ENCODE results near the gene SLCO6A1.

Gene SLCO6A1

DNA sequence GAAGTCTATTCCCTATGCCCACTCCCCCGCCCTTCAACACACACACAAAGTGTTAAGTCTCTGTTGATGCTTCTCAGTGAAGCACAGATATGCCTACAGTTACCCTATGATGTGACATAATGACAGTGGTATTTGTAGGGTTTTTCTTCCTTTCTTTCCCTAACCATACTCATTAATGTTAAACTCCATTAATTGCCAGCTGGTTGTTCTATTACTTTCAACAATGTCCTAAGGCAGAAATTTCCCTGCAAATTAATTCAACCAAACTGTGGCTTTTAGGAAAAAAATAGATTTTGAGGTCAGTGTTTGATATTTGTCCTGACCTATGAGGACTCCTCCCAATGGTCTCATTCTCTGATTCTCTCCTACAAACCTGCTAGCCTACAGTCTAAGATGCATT is 38.2 kb upstream of the SLCO6A1 start:
- TF ChIP-seq, protein P1, sequence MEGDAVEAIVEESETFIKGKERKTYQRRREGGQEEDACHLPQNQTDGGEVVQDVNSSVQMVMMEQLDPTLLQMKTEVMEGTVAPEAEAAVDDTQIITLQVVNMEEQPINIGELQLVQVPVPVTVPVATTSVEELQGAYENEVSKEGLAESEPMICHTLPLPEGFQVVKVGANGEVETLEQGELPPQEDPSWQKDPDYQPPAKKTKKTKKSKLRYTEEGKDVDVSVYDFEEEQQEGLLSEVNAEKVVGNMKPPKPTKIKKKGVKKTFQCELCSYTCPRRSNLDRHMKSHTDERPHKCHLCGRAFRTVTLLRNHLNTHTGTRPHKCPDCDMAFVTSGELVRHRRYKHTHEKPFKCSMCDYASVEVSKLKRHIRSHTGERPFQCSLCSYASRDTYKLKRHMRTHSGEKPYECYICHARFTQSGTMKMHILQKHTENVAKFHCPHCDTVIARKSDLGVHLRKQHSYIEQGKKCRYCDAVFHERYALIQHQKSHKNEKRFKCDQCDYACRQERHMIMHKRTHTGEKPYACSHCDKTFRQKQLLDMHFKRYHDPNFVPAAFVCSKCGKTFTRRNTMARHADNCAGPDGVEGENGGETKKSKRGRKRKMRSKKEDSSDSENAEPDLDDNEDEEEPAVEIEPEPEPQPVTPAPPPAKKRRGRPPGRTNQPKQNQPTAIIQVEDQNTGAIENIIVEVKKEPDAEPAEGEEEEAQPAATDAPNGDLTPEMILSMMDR (IDR thresholded peaks at IDR 0.05; ENCODE audit: low read depth, low read length), result no peak
- DNase-seq (ENCODE audit: extremely low read depth, low read depth), result no peak

DNA sequence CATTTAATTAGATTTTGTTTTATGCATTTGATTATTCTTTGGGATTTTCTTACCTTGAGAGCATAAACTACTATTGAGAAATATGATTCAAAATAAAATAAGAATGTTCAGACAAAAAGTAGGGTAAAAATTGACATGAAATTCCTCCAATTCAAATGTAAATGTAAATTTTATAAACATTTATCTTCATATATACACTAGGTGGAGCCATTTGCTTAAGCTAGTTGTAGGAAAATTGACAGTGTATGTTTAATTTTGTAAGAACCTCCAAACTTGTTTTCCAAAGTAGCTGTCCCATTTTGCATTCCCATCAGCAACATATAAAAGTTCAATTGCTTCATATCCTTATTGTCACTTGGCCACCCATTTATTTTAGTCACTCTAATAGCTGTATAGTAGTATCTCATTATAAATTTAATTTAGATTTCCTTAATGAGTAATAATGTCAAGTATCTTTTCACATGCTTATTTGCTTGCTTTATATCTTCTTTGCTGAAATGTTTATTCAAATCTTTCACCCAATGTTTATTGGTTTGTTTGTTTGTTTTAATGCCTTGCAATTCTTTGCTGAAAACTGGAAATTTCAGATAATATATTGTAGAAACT is 37.6 kb upstream of the SLCO6A1 start:
- TF ChIP-seq, protein P1 (IDR thresholded peaks at IDR 0.05; ENCODE audit: low read depth, low read length), result peak; percentile 31
- no peak for DNase-seq (ENCODE audit: extremely low read depth, low read depth)

DNA sequence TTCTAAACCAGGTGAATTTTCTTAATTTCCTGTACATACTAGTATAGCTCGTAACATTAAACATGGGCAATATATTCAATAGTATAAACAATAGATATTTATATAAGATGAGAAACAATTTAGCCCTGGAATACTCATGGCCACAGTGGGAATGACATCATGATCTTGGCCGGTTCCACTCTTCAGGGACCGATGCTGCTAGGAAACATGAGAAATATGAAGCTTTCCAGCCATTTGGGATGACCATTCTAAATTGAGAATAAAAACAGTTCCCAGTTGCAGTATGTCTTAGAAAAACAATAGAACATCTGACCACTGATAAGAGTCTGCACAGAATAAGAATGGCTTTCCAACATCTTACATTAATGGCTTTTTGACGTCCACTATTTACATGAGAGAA is 33.3 kb upstream of the SLCO6A1 start:
- TF ChIP-seq, protein P1 (IDR thresholded peaks at IDR 0.05; ENCODE audit: low read depth, low read length), result no peak
- DNase-seq (ENCODE audit: extremely low read depth, low read depth), result no peak

DNA sequence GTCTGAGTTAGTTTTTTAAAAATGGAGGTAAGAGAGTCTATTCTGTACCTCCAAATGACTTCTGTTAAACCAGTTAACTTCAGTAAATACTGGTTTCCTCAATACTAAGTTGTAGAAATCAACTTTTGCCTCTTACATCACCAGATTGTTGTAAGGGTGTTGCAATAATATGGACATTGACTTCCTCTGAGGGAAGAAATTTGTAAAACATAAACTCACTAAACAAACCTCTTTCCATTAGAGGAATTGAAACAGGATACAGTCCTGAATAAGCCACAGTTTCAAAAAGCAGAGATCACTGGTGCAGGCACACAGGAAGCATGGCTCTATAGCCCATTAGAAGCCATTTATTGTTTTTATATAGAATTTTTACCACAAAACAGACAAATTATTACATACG is 32.7 kb upstream of the SLCO6A1 start:
- no peak for DNase-seq (ENCODE audit: extremely low read depth, low read depth)
- TF ChIP-seq, protein P1 (IDR thresholded peaks at IDR 0.05; ENCODE audit: low read depth, low read length), result no peak

DNA sequence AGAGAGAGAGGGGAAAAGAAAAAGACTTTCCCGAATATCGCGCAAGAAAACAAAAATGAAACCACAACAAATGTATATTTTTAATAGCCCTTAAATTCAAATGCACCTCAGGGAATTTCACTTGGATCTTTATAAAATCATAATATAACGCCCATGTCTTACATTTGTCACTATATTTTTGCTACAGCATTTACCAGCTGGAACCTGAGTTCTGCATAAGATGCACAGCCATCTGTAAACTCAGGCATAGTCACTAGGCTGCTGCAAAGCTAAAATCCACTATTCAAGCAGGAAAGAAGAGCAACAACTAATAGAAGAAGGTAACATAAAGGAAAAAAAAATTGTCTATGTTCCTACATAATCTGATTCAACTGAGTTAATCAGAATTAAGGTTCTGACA is 30.6 kb upstream of the SLCO6A1 start:
- DNase-seq (ENCODE audit: extremely low read depth, low read depth), result no peak
- TF ChIP-seq, protein P1 (IDR thresholded peaks at IDR 0.05; ENCODE audit: low read depth, low read length), result no peak

DNA sequence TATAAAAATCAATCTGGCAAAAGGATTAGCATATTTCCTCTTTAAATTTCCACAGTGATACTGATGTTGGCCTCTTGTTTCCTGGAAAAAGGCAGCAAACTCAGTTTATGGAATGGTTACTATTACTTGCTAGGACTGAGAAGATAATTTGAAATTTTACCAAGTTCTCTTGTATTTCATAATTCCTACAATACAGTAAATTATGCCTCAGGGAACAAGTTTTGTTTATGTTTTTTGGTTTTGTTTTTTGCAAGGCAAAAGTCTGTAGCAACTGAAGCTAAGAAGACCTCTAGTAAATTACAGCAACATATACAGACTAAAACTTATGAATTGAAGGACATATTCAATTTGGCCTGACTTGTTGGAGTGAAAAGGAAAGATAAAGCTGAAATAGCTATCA is 30.2 kb upstream of the SLCO6A1 start:
- no peak for DNase-seq (ENCODE audit: extremely low read depth, low read depth)
- TF ChIP-seq, protein P1 (IDR thresholded peaks at IDR 0.05; ENCODE audit: low read depth, low read length), result no peak

GRCh38 chr5:102528600-102528999 is 29.8 kb upstream of the SLCO6A1 start:
- TF ChIP-seq, protein P1 (IDR thresholded peaks at IDR 0.05; ENCODE audit: low read depth, low read length), result no peak

More at GRCh38 chr5:102528600-102528999, 29.8 kb upstream of the SLCO6A1 start:
- no peak for DNase-seq (ENCODE audit: extremely low read depth, low read depth)
